Middle frontal gyrus (tissue), 1 donor: Measurements from ENCODE around the gene ARID3A.

Experiments used
- DNase-seq: peaks from one replicate; pipeline ENCODE4 v3.0.0-alpha.2; 2015; ENCODE audit warnings: low spot score; ENCODE audit errors: extremely low spot score

Gene ARID3A

GRCh38 chr19:929203-929890 lies 3.5 kb downstream of the ARID3A start:
- no peak for DNase-seq

- DNase-seq, result no peak
These were observed 4.0 kb downstream of the ARID3A start for GRCh38 chr19:929891-930258.

GRCh38 chr19:931860-932647 lies 6.2 kb downstream of the ARID3A start:
- no peak for DNase-seq

GRCh38 chr19:932648-933552 lies 7.1 kb downstream of the ARID3A start:
- DNase-seq, result no peak

- no peak for DNase-seq
These were observed 7.7 kb downstream of the ARID3A start for GRCh38 chr19:933553-933882.

GRCh38 chr19:934197-934840 lies 8.5 kb downstream of the ARID3A start:
- DNase-seq, result no peak

GRCh38 chr19:934865-935479 lies 9.1 kb downstream of the ARID3A start:
- no peak for DNase-seq

GRCh38 chr19:936175-936546 lies 10.3 kb downstream of the ARID3A start:
- DNase-seq, result no peak

GRCh38 chr19:937259-937694 lies 11.4 kb downstream of the ARID3A start:
- no peak for DNase-seq

GRCh38 chr19:938233-938923 lies 12.5 kb downstream of the ARID3A start:
- no peak for DNase-seq

- DNase-seq, result no peak
These were observed 13.6 kb downstream of the ARID3A start for GRCh38 chr19:939439-939838.

GRCh38 chr19:939922-940321 lies 14.1 kb downstream of the ARID3A start:
- no peak for DNase-seq

GRCh38 chr19:940591-941291 lies 14.9 kb downstream of the ARID3A start:
- no peak for DNase-seq

- no peak for DNase-seq
These were observed 15.7 kb downstream of the ARID3A start for GRCh38 chr19:941292-942132.

- no peak for DNase-seq
These were observed 16.4 kb downstream of the ARID3A start for GRCh38 chr19:942133-942645.

GRCh38 chr19:943551-944170 lies 17.8 kb downstream of the ARID3A start:
- DNase-seq, result no peak

- DNase-seq, result no peak
These were observed 18.3 kb downstream of the ARID3A start for GRCh38 chr19:944171-944567.

GRCh38 chr19:944663-945241 lies 18.9 kb downstream of the ARID3A start:
- DNase-seq, result no peak
